Activated B cell treated with CpG ODN at 0.5 μM for 24 hours (primary cell): Measurements from ENCODE around the gene BNC2. TPM values are rescaled to one million over a fixed set of nuclear protein-coding genes. Genes with fewer than 3 reads are reported as not detected.

Source experiments
- ATAC-seq: fragments of 200-7000 bp; cut with Tn5 transposase; one replicate; pipeline ENCODE4 v1.10.0; 2021; ENCODE audit warnings: low read depth, mild to moderate bottlenecking, moderate library complexity
- CTCF ChIA-PET: fragments of 350-600 bp; sonication (Branson Sonifier 250); formaldehyde crosslinking; loops from one replicate; lab custom pipeline; 2021; ENCODE audit warnings: antibody characterized with exemption; lab: Charles Lee
- POLR2A ChIA-PET: fragments of 350-600 bp; sonication (Branson Sonifier 250); formaldehyde crosslinking; loops from one replicate; lab custom pipeline; 2021; ENCODE audit warnings: antibody characterized with exemption; lab: Charles Lee
- DNase-seq: peaks from one replicate; pipeline ENCODE4 v3.0.0; 2022
- H3K27ac Mint-ChIP-seq: one replicate; pipeline ENCODE4 v1.8.0; 2020; ENCODE audit warnings: mixed read lengths
- H3K27me3 Mint-ChIP-seq: one replicate; pipeline ENCODE4 v1.8.0; 2021; ENCODE audit warnings: mixed read lengths
- H3K36me3 Mint-ChIP-seq: one replicate; pipeline ENCODE4 v1.8.0; 2021; ENCODE audit warnings: low read depth, mixed read lengths
- H3K4me1 Mint-ChIP-seq: one replicate; pipeline ENCODE4 v1.8.0; 2021; ENCODE audit warnings: mixed read lengths
- H3K4me3 Mint-ChIP-seq: one replicate; pipeline ENCODE4 v1.8.0; 2020; ENCODE audit warnings: mild to moderate bottlenecking, mixed read lengths
- H3K9me3 Mint-ChIP-seq: one replicate; pipeline ENCODE4 v1.8.0; 2020; ENCODE audit warnings: mixed read lengths
- intact Hi-C: fragments of 100-400 bp; cut with micrococcal nuclease; formaldehyde crosslinking; loops from one replicate; pipeline ENCODE4 v1.15.1; 2024
- total RNA-seq: library from RNA; stranded (reverse); gene quantifications from 2 replicates; pipeline ENCODE4 v1.2.3, GENCODE V29; 2022
- TF ChIP-seq, protein P1 (sequence below): fragments of 200-600 bp; IDR thresholded peaks from one replicate; pipeline ENCODE4 v1.8.0; 2022; ENCODE audit warnings: antibody characterized with exemption, mild to moderate bottlenecking

BNC2 gene
- total RNA-seq, 1 donor from 2014 or later: not detected

GRCh38 chr9:16602494-16602893 is 268.0 kb downstream of the BNC2 start:
- ChIA-PET POLR2A (no interaction called here), CTCF (no interaction called here)
- H3K4me3 Mint-ChIP-seq: no peak overlapping the region
- DNase-seq (no peak), ATAC-seq (no peak)
- no peaks in the 10 kb centered on the region for H3K4me1 Mint-ChIP-seq
- intact Hi-C loops: no loop called here
- no peaks in the 10 kb centered on the region for H3K9me3 Mint-ChIP-seq
- TF ChIP-seq, protein P1, sequence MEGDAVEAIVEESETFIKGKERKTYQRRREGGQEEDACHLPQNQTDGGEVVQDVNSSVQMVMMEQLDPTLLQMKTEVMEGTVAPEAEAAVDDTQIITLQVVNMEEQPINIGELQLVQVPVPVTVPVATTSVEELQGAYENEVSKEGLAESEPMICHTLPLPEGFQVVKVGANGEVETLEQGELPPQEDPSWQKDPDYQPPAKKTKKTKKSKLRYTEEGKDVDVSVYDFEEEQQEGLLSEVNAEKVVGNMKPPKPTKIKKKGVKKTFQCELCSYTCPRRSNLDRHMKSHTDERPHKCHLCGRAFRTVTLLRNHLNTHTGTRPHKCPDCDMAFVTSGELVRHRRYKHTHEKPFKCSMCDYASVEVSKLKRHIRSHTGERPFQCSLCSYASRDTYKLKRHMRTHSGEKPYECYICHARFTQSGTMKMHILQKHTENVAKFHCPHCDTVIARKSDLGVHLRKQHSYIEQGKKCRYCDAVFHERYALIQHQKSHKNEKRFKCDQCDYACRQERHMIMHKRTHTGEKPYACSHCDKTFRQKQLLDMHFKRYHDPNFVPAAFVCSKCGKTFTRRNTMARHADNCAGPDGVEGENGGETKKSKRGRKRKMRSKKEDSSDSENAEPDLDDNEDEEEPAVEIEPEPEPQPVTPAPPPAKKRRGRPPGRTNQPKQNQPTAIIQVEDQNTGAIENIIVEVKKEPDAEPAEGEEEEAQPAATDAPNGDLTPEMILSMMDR: no peak
- H3K36me3 Mint-ChIP-seq: no peaks in the 10 kb centered on the region
- H3K27ac Mint-ChIP-seq: no peak overlapping the region
- H3K27me3 Mint-ChIP-seq: no peaks in the 10 kb centered on the region

- no peaks in the 10 kb centered on the region for H3K9me3 Mint-ChIP-seq
- H3K27ac Mint-ChIP-seq: no peak overlapping the region
- no peaks in the 10 kb centered on the region for H3K27me3 Mint-ChIP-seq
- no peaks in the 10 kb centered on the region for H3K36me3 Mint-ChIP-seq
- no peak overlapping the region for H3K4me3 Mint-ChIP-seq
- TF ChIP-seq, protein P1: no peak
- H3K4me1 Mint-ChIP-seq: no peaks in the 10 kb centered on the region
- ATAC-seq: no peak
- CTCF ChIA-PET: no interaction called here
- DNase-seq: no peak
- intact Hi-C loops: no loop called here
- POLR2A ChIA-PET: no interaction called here
Observed at GRCh38 chr9:16601991-16602390, 268.5 kb downstream of the BNC2 start.

DNA sequence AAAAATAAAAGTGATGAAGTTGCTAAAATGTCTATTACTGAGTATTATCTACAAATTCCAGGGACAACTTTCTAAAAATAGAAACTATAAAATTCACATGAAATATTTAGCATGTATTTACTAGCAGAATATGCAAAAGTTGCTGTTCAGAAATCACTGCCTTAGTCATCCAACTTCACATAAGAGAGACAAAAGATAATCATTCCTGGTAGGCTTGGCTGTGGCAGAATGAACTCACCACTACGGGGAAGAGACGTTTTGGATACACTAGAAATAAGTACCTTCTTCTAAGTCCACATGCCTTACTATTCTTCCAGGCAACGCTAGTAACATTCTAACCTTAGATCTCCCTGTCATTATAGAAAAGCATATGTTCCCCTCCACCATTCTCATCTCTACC is 272.2 kb downstream of the BNC2 start:
- no peak overlapping the region for H3K27ac Mint-ChIP-seq
- H3K27me3 Mint-ChIP-seq: no peaks in the 10 kb centered on the region
- no peak overlapping the region for H3K4me3 Mint-ChIP-seq
- ATAC-seq (no peak), DNase-seq (no peak)
- TF ChIP-seq, protein P1: no peak
- ChIA-PET CTCF (no interaction called here), POLR2A (no interaction called here)
- no peaks in the 10 kb centered on the region for H3K4me1 Mint-ChIP-seq
- no peaks in the 10 kb centered on the region for H3K9me3 Mint-ChIP-seq
- intact Hi-C loops: no loop called here
- no peaks in the 10 kb centered on the region for H3K36me3 Mint-ChIP-seq

DNA sequence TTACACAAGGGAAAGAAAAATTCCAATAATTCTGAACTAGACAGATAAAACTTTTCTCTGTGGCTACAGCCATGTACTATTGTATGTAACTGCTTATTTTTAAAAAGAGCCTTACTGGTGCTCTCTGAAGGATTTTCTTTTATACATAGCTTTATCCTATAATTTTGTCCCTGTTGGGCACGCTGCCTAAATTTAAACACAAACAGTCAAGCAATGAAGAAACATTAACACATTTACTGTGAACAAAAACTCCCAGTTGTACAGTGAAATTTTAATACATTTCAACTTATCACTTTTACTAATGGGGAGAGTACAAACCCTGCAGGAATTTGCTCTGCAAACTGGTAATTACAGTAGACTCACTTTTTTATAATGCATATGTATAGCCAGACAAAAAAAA is 273.3 kb downstream of the BNC2 start:
- CTCF ChIA-PET: no interaction called here
- Mint-ChIP-seq H3K9me3 (no peaks in the 10 kb centered on the region), H3K4me3 (no peak overlapping the region), H3K27ac (no peak overlapping the region), H3K27me3 (no peaks in the 10 kb centered on the region), H3K36me3 (no peaks in the 10 kb centered on the region), H3K4me1 (no peaks in the 10 kb centered on the region)
- intact Hi-C loops: no loop called here
- TF ChIP-seq, protein P1: no peak
- ATAC-seq (no peak), DNase-seq (no peak)
- POLR2A ChIA-PET: no interaction called here

GRCh38 chr9:16595227-16595626 is 275.2 kb downstream of the BNC2 start:
- no peaks in the 10 kb centered on the region for H3K36me3 Mint-ChIP-seq
- no peak overlapping the region for H3K27ac Mint-ChIP-seq
- ATAC-seq: no peak
- ChIA-PET POLR2A (no interaction called here), CTCF (no interaction called here)
- TF ChIP-seq, protein P1: no peak
- no peak for DNase-seq
- intact Hi-C loops: no loop called here
- H3K27me3 Mint-ChIP-seq: no peaks in the 10 kb centered on the region
- H3K9me3 Mint-ChIP-seq: no peaks in the 10 kb centered on the region
- no peak overlapping the region for H3K4me3 Mint-ChIP-seq
- no peaks in the 10 kb centered on the region for H3K4me1 Mint-ChIP-seq
